HFF-Myc (cell line): ENCODE measurements around the gene CLDN24.

ENCODE experiments used
- DNase-seq: peaks from one replicate; pipeline ENCODE4 v3.0.0-alpha.2; 2011; ENCODE audit warnings: low read depth; ENCODE audit errors: extremely low read depth
- H3K4me3 ChIP-seq: replicated peaks from 2 replicates; pipeline ENCODE4 v1.5.1; 2011; ENCODE audit warnings: low read depth, mild to moderate bottlenecking, control low read depth, low read length
- CTCF ChIP-seq: IDR thresholded peaks from 2 replicates; pipeline ENCODE4 v1.5.1; 2012; ENCODE audit warnings: mild to moderate bottlenecking, low read depth, low read length, control low read depth; ENCODE audit errors: missing control alignments

The CLDN24 gene

GRCh38 chr4:183300655-183301054 lies 21.6 kb downstream of the CLDN24 start:
- TF ChIP-seq CTCF: no peak
- no peak for DNase-seq

GRCh38 chr4:183300070-183300469 lies 22.2 kb downstream of the CLDN24 start:
- no peak for DNase-seq
- no peak for TF ChIP-seq CTCF
- H3K4me3 ChIP-seq: no peak overlapping the region

More at GRCh38 chr4:183300655-183301054, 21.6 kb downstream of the CLDN24 start:
- no peak overlapping the region for H3K4me3 ChIP-seq

- no peak for DNase-seq
- no peak for TF ChIP-seq CTCF
- no peak overlapping the region for H3K4me3 ChIP-seq
Measured at GRCh38 chr4:183299464-183299863, 22.8 kb downstream of the CLDN24 start.

GRCh38 chr4:183297675-183298074 lies 24.6 kb downstream of the CLDN24 start:
- DNase-seq: no peak
- TF ChIP-seq CTCF: no peak
- H3K4me3 ChIP-seq: no peak overlapping the region

GRCh38 chr4:183295711-183296110 lies 26.5 kb downstream of the CLDN24 start:
- no peak for DNase-seq
- TF ChIP-seq CTCF: no peak
- no peak overlapping the region for H3K4me3 ChIP-seq

- DNase-seq: no peak
- no peak overlapping the region for H3K4me3 ChIP-seq
- TF ChIP-seq CTCF: no peak
Measured at GRCh38 chr4:183291070-183291469, 31.2 kb downstream of the CLDN24 start.

GRCh38 chr4:183289688-183290087 lies 32.5 kb downstream of the CLDN24 start:
- no peak overlapping the region for H3K4me3 ChIP-seq
- TF ChIP-seq CTCF: no peak
- no peak for DNase-seq
